ENCODE results near the gene SLC25A30.

DNA sequence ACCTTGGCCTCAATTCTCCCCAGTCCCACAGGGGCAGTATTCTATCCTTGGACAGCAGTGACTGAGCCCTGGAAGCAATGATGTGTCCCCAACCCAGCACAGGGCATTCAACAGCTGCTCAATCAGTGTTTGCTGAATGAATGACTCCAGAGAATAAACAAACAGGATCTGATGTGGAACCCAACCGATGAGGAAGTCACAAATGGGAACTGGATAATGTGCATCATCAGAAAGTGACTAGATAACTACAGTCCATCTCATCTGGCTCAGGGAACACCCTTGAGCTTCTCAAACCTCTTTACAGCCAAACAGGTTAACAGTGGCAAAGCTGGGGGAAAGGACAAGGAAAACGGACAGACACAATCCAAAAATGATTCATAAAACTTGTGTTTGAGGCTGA is 8.2 kb downstream of the SLC25A30 start:
- TF ChIP-seq CTCF (IDR thresholded peaks at IDR 0.05; ENCODE audit: low read length) = no peak
- TF ChIP-seq EZH2 (optimal IDR thresholded peaks at IDR 0.05; ENCODE audit: low read depth, low read length) = no peak
- no peak for TF ChIP-seq EZH2phosphoT487 (IDR thresholded peaks at IDR 0.05; ENCODE audit: low read length)

Measured in MM.1S (cell line).